Caco-2 (cell line): ENCODE measurements around the gene DNLZ. TPM values are rescaled to one million over a fixed set of nuclear protein-coding genes. Genes with fewer than 3 reads are reported as not detected.

ENCODE experiments used
- BruUV-seq: library from RNA; stranded (reverse); fragments of 400-500 nt; replicated peaks from 2 replicates; lab custom pipeline; 2021; lab: Mats Ljungman, UMichigan
- CTCF ChIA-PET: fragments of 300-600 bp; sonication (Branson Sonifier 250); formaldehyde crosslinking; loops from one replicate; lab custom pipeline; 2022; ENCODE audit warnings: antibody characterized with exemption; lab: Charles Lee
- POLR2A ChIA-PET: fragments of 300-600 bp; sonication (Branson Sonifier 250); formaldehyde crosslinking; loops from one replicate; lab custom pipeline; 2022; ENCODE audit warnings: antibody characterized with exemption; lab: Charles Lee
- DNase-seq, 2 experiments: peaks; one replicate each; pipeline versions ENCODE4 v3.0.0 to v3.0.0-alpha.2; 2020 to 2022
- H3K27me3 ChIP-seq: replicated peaks from 2 replicates; pipeline ENCODE4 v1.6.0; 2011; ENCODE audit warnings: low read length; ENCODE audit not compliant: control insufficient read depth, insufficient read depth
- H3K36me3 ChIP-seq: 2 replicates; pipeline ENCODE4 v1.5.1; 2011; ENCODE audit warnings: low read length; ENCODE audit not compliant: control insufficient read depth, insufficient read depth
- H3K4me1 ChIP-seq: fragments of 250-450 bp; sonication (Bioruptor Pico); 2 replicates; pipeline ENCODE4 v1.5.1; 2020; ENCODE audit warnings: mild to moderate bottlenecking
- H3K4me3 ChIP-seq: 2 replicates; pipeline ENCODE4 v1.5.1; 2011; ENCODE audit warnings: low read depth, mild to moderate bottlenecking, control low read depth, low read length
- H3K9me3 ChIP-seq: fragments of 250-450 bp; sonication (Bioruptor Pico); 2 replicates; pipeline ENCODE4 v1.5.1; 2020; ENCODE audit warnings: mild to moderate bottlenecking, moderate library complexity
- H3K27ac Mint-ChIP-seq: one replicate; pipeline ENCODE4 v1.8.0; 2022; ENCODE audit warnings: mixed read lengths; ENCODE audit not compliant: unreplicated experiment
- H3K27me3 Mint-ChIP-seq: one replicate; pipeline ENCODE4 v1.8.0; 2022; ENCODE audit warnings: mixed read lengths; ENCODE audit not compliant: insufficient read depth, unreplicated experiment
- H3K36me3 Mint-ChIP-seq: one replicate; pipeline ENCODE4 v1.8.0; 2022; ENCODE audit warnings: mild to moderate bottlenecking, mixed read lengths; ENCODE audit not compliant: insufficient read depth, unreplicated experiment
- H3K4me1 Mint-ChIP-seq: one replicate; pipeline ENCODE4 v1.8.0; 2022; ENCODE audit warnings: low read depth, mixed read lengths; ENCODE audit not compliant: unreplicated experiment
- H3K4me3 Mint-ChIP-seq: one replicate; pipeline ENCODE4 v1.8.0; 2022; ENCODE audit warnings: mild to moderate bottlenecking, moderate library complexity, mixed read lengths; ENCODE audit not compliant: unreplicated experiment
- H3K9me3 Mint-ChIP-seq: one replicate; pipeline ENCODE4 v1.8.0; 2022; ENCODE audit warnings: mixed read lengths; ENCODE audit not compliant: unreplicated experiment
- CTCF ChIP-seq, 2 experiments: fragments of 200-600 bp in 1 of 2; IDR thresholded peaks; 1 replicate in 1 of 2; 2 replicates in 1 of 2; pipeline versions ENCODE4 v1.5.1 to v1.8.0; 2011 to 2022; ENCODE audit warnings: antibody characterized with exemption in 1 of 2, control low read depth in 1 of 2, inconsistent platforms in 1 of 2, low read depth in 1 of 2, low read length in 1 of 2, mild to moderate bottlenecking in 1 of 2, moderate library complexity in 1 of 2; ENCODE audit not compliant: insufficient read depth in 1 of 2, severe bottlenecking in 1 of 2, unreplicated experiment in 1 of 2
- intact Hi-C: fragments of 100-400 bp; cut with micrococcal nuclease; formaldehyde crosslinking; loops from one replicate; pipeline ENCODE4 v1.10.0; 2022; ENCODE audit not compliant: unreplicated experiment
- total RNA-seq: library from RNA; stranded (reverse); gene quantifications from 2 replicates; pipeline ENCODE4 v1.2.3, GENCODE V29; 2022

Gene DNLZ
- total RNA-seq, 1 experiment from 2014 or later, result 29.1 TPM

GRCh38 chr9:136331030-136331429, 32.5 kb downstream of the DNLZ start:
- no peak for DNase-seq
- CTCF ChIA-PET, result no interaction called here
- no peaks in the 10 kb centered on the region for H3K27me3 ChIP-seq

GRCh38 chr9:136330406-136330990, 33.0 kb downstream of the DNLZ start:
- no peaks in the 10 kb centered on the region for H3K9me3 ChIP-seq
- no peak for DNase-seq
- no peaks in the 10 kb centered on the region for H3K27me3 ChIP-seq
- TF ChIP-seq CTCF (IDR thresholded peaks at IDR 0.05; ENCODE audit: insufficient read depth in 1 of 2, low read depth in 1 of 2, low read length in 1 of 2, severe bottlenecking in 1 of 2, unreplicated experiment in 1 of 2), result no peak
- Mint-ChIP-seq H3K27ac (no peak overlapping the region), H3K4me1 (peaks cover 6% of the 10 kb centered on the region), H3K4me3 (no peak overlapping the region), H3K27me3 (no peaks in the 10 kb centered on the region), H3K9me3 (no peaks in the 10 kb centered on the region), H3K36me3 (peaks cover 18% of the 10 kb centered on the region)
- H3K36me3 ChIP-seq, result no peaks in the 10 kb centered on the region
- intact Hi-C loops, result no loop called here
- H3K4me1 ChIP-seq, result peaks cover 27% of the 10 kb centered on the region
- ChIA-PET POLR2A (no interaction called here), CTCF (interaction anchor here (1.2 kb wide), 1 partner anchor 15 kb away, joined by 3 read pairs; no protein-coding TSS in a partner anchor)
- BruUV-seq, result no TSS peak
- H3K4me3 ChIP-seq, result no peak overlapping the region

More at GRCh38 chr9:136331030-136331429, 32.5 kb downstream of the DNLZ start:
- no peak for TF ChIP-seq CTCF (IDR thresholded peaks at IDR 0.05; ENCODE audit: insufficient read depth in 1 of 2, low read depth in 1 of 2, low read length in 1 of 2, severe bottlenecking in 1 of 2, unreplicated experiment in 1 of 2)
- POLR2A ChIA-PET, result no interaction called here
- Mint-ChIP-seq H3K4me1 (peaks cover 6% of the 10 kb centered on the region), H3K4me3 (no peak overlapping the region), H3K36me3 (peaks cover 18% of the 10 kb centered on the region), H3K27me3 (no peaks in the 10 kb centered on the region), H3K27ac (no peak overlapping the region), H3K9me3 (no peaks in the 10 kb centered on the region)
- BruUV-seq, result no TSS peak
- Histone ChIP-seq H3K36me3 (no peaks in the 10 kb centered on the region), H3K9me3 (no peaks in the 10 kb centered on the region), H3K4me1 (peaks cover 24% of the 10 kb centered on the region), H3K4me3 (no peak overlapping the region)
- intact Hi-C loops, result no loop called here

GRCh38 chr9:136329636-136330405, 33.7 kb downstream of the DNLZ start:
- BruUV-seq, result no TSS peak
- intact Hi-C loops, result loop anchor here (5.0 kb wide), 1 partner anchor 32 kb away; the partner anchor contains the start of gene DNLZ
- Mint-ChIP-seq H3K9me3 (no peaks in the 10 kb centered on the region), H3K27me3 (no peaks in the 10 kb centered on the region), H3K27ac (no peak overlapping the region), H3K4me3 (peak overlapping the region; percentile 22), H3K36me3 (peaks cover 18% of the 10 kb centered on the region), H3K4me1 (peaks cover 6% of the 10 kb centered on the region)
- POLR2A ChIA-PET, result no interaction called here
- TF ChIP-seq CTCF (IDR thresholded peaks at IDR 0.05; ENCODE audit: insufficient read depth in 1 of 2, low read depth in 1 of 2, low read length in 1 of 2, severe bottlenecking in 1 of 2, unreplicated experiment in 1 of 2), result no peak
- no peak for DNase-seq
- Histone ChIP-seq H3K4me1 (peaks cover 27% of the 10 kb centered on the region), H3K4me3 (no peak overlapping the region), H3K9me3 (no peaks in the 10 kb centered on the region), H3K27me3 (no peaks in the 10 kb centered on the region), H3K36me3 (no peaks in the 10 kb centered on the region)
- CTCF ChIA-PET, result interaction anchor here (1.2 kb wide), 1 partner anchor 16 kb away, joined by 3 read pairs; no protein-coding TSS in a partner anchor
